ENCODE measurements around the gene B3GNT3.

The B3GNT3 gene

GRCh38 chr19:17862711-17863519 lies 68.0 kb downstream of the B3GNT3 start:
- no peak for DNase-seq

All from stimulated activated CD4-positive, alpha-beta T cell treated with anti-CD3 and anti-CD28 coated beads, Interleukin-2, amount 100 ng/mL, for 24 hours (primary cell).